HepG2 (cell line): ENCODE results near the gene DNAJB2. TPM values are rescaled to one million over a fixed set of nuclear protein-coding genes. Genes with fewer than 3 reads are reported as not detected.

Experiments
- BATF2 ChIP-seq: sonication (generic); formaldehyde crosslinking; IDR thresholded peaks from 2 replicates; pipeline ENCODE4 v1.8.0; 2022; ENCODE audit warnings: mild to moderate bottlenecking, missing genetic modification reagents, moderate library complexity
- ETV5 ChIP-seq: IDR thresholded peaks from 2 replicates; pipeline ENCODE4 v1.6.1; 2018; ENCODE audit warnings: missing biosample characterization, missing genetic modification reagents, inconsistent platforms, borderline replicate concordance
- ETV6 ChIP-seq: sonication (generic); formaldehyde crosslinking; conservative IDR thresholded peaks from 2 replicates; pipeline ENCODE4 v1.4.0; 2020; ENCODE audit warnings: missing genetic modification reagents
- GABPA ChIP-seq, 2 experiments: IDR thresholded peaks; 2 replicates each; pipeline ENCODE4 v1.6.1; 2011 to 2016; ENCODE audit warnings: low read depth in 2 of 2, low read length in 1 of 2, missing biosample characterization in 1 of 2, missing genetic modification characterization in 1 of 2
- GLI4 ChIP-seq: sonication (generic); formaldehyde crosslinking; IDR thresholded peaks from 2 replicates; pipeline ENCODE4 v1.5.1; 2020; ENCODE audit warnings: missing genetic modification reagents, mild to moderate bottlenecking, moderate library complexity, borderline replicate concordance
- GTF2F1 ChIP-seq: fragments of 150-350 bp; IDR thresholded peaks from 2 replicates; pipeline ENCODE4 v1.6.1; 2014; ENCODE audit warnings: low read length
- HDAC1 ChIP-seq: sonication (generic); formaldehyde crosslinking; IDR thresholded peaks from 2 replicates; pipeline ENCODE4 v1.5.1; 2020; ENCODE audit warnings: mild to moderate bottlenecking, missing genetic modification reagents
- KDM4B ChIP-seq: sonication (generic); formaldehyde crosslinking; IDR thresholded peaks from 2 replicates; pipeline ENCODE4 v1.4.0; 2020; ENCODE audit warnings: missing genetic modification reagents
- LRRFIP1 ChIP-seq: sonication (generic); formaldehyde crosslinking; conservative IDR thresholded peaks from 2 replicates; pipeline ENCODE4 v1.4.0; 2020; ENCODE audit warnings: missing genetic modification reagents
- MATR3 ChIP-seq: sonication (generic); formaldehyde crosslinking; IDR thresholded peaks from 2 replicates; pipeline ENCODE4 v1.4.0; 2020; ENCODE audit warnings: missing genetic modification reagents
- MXD4 ChIP-seq: IDR thresholded peaks from 2 replicates; pipeline ENCODE4 v1.6.1; 2016; ENCODE audit warnings: mild to moderate bottlenecking, missing biosample characterization, missing genetic modification reagents
- NONO ChIP-seq, 2 experiments: fragments of 450-650 bp in 1 of 2; sonication (generic) in 1 of 2; formaldehyde crosslinking in 1 of 2; IDR thresholded peaks in 1 of 2; conservative IDR thresholded peaks in 1 of 2; 2 replicates each; pipeline versions ENCODE4 v1.6.1 to v1.8.0; 2017 to 2022; ENCODE audit warnings: mild to moderate bottlenecking in 1 of 2, missing genetic modification reagents in 1 of 2, moderate library complexity in 1 of 2
- NPAS2 ChIP-seq: sonication (generic); formaldehyde crosslinking; IDR thresholded peaks from 2 replicates; pipeline ENCODE4 v1.8.0; 2022; ENCODE audit warnings: mild to moderate bottlenecking, missing genetic modification reagents, borderline replicate concordance
- SRY ChIP-seq: sonication (generic); formaldehyde crosslinking; IDR thresholded peaks from 2 replicates; pipeline ENCODE4 v1.8.0; 2022; ENCODE audit warnings: mild to moderate bottlenecking, missing genetic modification reagents
- ZNF256 ChIP-seq: sonication (generic); formaldehyde crosslinking; conservative IDR thresholded peaks from 2 replicates; pipeline ENCODE4 v1.4.0; 2020; ENCODE audit warnings: missing genetic modification reagents
- ZNF274 ChIP-seq: sonication (generic); formaldehyde crosslinking; IDR thresholded peaks from 2 replicates; pipeline ENCODE4 v1.5.1; 2020; ENCODE audit warnings: mild to moderate bottlenecking, missing genetic modification reagents
- ZNF280D ChIP-seq: sonication (generic); formaldehyde crosslinking; IDR thresholded peaks from 2 replicates; pipeline ENCODE4 v1.5.1; 2020; ENCODE audit warnings: mild to moderate bottlenecking, missing genetic modification reagents
- ZNF34 ChIP-seq: sonication (generic); formaldehyde crosslinking; IDR thresholded peaks from 2 replicates; pipeline ENCODE4 v1.4.0; 2020; ENCODE audit warnings: mild to moderate bottlenecking, missing genetic modification reagents, borderline replicate concordance
- ZNF430 ChIP-seq: sonication (generic); formaldehyde crosslinking; IDR thresholded peaks from 2 replicates; pipeline ENCODE4 v1.9.0; 2021; ENCODE audit warnings: mild to moderate bottlenecking, missing genetic modification reagents
- ZNF513 ChIP-seq: sonication (generic); formaldehyde crosslinking; conservative IDR thresholded peaks from 2 replicates; pipeline ENCODE4 v1.5.0; 2020; ENCODE audit warnings: missing genetic modification reagents
- ZNF615 ChIP-seq: sonication (generic); formaldehyde crosslinking; IDR thresholded peaks from 2 replicates; pipeline ENCODE4 v1.5.0; 2020; ENCODE audit warnings: mild to moderate bottlenecking, missing genetic modification reagents, borderline replicate concordance
- ZNF7 ChIP-seq: IDR thresholded peaks from 2 replicates; pipeline ENCODE4 v1.6.1; 2016; ENCODE audit warnings: missing biosample characterization, missing genetic modification reagents
- ZNF709 ChIP-seq: sonication (generic); formaldehyde crosslinking; IDR thresholded peaks from 2 replicates; pipeline ENCODE4 v1.5.0; 2020; ENCODE audit warnings: mild to moderate bottlenecking, missing genetic modification reagents
- polyA plus RNA-seq, 8 experiments: library from polyadenylated mRNA; depleted of rRNA in 3 of 8; stranded (reverse) in 7 of 8; unstranded in 1 of 8; fragments of >200 nt; fragmentation: Illumina TruSeq in 4 of 8; extraction: Trizol in 4 of 8; gene quantifications; 2 replicates each; pipeline versions ENCODE4 v1.2.1 to v1.2.3, GENCODE V29; 2011 to 2016; ENCODE audit warnings: low read depth in 4 of 8, missing spikeins in 1 of 8, mixed read lengths in 1 of 8; ENCODE audit not compliant: insufficient read depth in 1 of 8
- total RNA-seq, 5 experiments: library from RNA; depleted of rRNA; stranded (reverse); fragments of >200 nt; fragmentation: Illumina TruSeq; extraction: Trizol; gene quantifications; 2 replicates each; pipeline ENCODE4 v1.2.3, GENCODE V29; 2016; ENCODE audit warnings: low read depth in 1 of 5

DNAJB2 gene
- total and polyA plus RNA-seq, 2 of the 13 experiments (the other 11 are each of a cell fraction or from before 2014, with no cell fraction given) = 21.3 to 31.1 TPM

- TF ChIP-seq ZNF513 = no peak
- no peak for TF ChIP-seq NONO (IDR thresholded peaks at IDR 0.05)
- no peak for TF ChIP-seq NONO (CRISPR knock-in tag; conservative IDR thresholded peaks at IDR 0.05)
- no peak for TF ChIP-seq NPAS2 (CRISPR knock-in tag)
- TF ChIP-seq ZNF256 (CRISPR knock-in tag) = 0 out of 2 replicates have a peak, but pooled peaks have one; percentile 84
- peak; percentile 94 for TF ChIP-seq LRRFIP1 (CRISPR knock-in tag)
- no peak for TF ChIP-seq MATR3
- TF ChIP-seq SRY = peak; percentile 90
- TF ChIP-seq ZNF7 (CRISPR knock-in tag) = peak; percentile 74
- TF ChIP-seq GABPA (IDR thresholded peaks at IDR 0.05; ENCODE audit: low read depth, low read length) = no peak
- TF ChIP-seq GABPA (CRISPR knock-in tag; IDR thresholded peaks at IDR 0.05; ENCODE audit: low read depth) = no peak
- TF ChIP-seq ZNF430 (CRISPR knock-in tag) = peak; percentile 96
- peak; percentile 88; the same call in 1 of the 2 replicates for TF ChIP-seq ETV6 (CRISPR knock-in tag)
- no peak for TF ChIP-seq HDAC1 (CRISPR knock-in tag)
- TF ChIP-seq ETV5 (CRISPR knock-in tag) = peak; percentile 67
- TF ChIP-seq MXD4 = peak; percentile 84; the same call in 1 of the 2 replicates
- peak; percentile 74; the same call in 1 of the 2 replicates for TF ChIP-seq GLI4 (CRISPR knock-in tag)
- TF ChIP-seq ZNF274 (CRISPR knock-in tag) = peak; percentile 92
- peak; percentile 86 for TF ChIP-seq ZNF709 (CRISPR knock-in tag)
- TF ChIP-seq ZNF280D (CRISPR knock-in tag) = peak; percentile 48; the same call in 1 of the 2 replicates
- TF ChIP-seq ZNF615 (CRISPR knock-in tag) = no peak
- peak; percentile 94 for TF ChIP-seq KDM4B (CRISPR knock-in tag)
- TF ChIP-seq ZNF34 = no peak
- TF ChIP-seq GTF2F1 = no peak
- peak; percentile 78 for TF ChIP-seq BATF2 (CRISPR knock-in tag)
Observed at GRCh38 chr2:219331560-219332213, 52.5 kb downstream of the DNAJB2 start (continued).
